ENCODE data around the gene CLMN.
A peak's percentile ranks its signal among the peaks of the same experiment; 100 is the strongest.

CLMN gene

DNA sequence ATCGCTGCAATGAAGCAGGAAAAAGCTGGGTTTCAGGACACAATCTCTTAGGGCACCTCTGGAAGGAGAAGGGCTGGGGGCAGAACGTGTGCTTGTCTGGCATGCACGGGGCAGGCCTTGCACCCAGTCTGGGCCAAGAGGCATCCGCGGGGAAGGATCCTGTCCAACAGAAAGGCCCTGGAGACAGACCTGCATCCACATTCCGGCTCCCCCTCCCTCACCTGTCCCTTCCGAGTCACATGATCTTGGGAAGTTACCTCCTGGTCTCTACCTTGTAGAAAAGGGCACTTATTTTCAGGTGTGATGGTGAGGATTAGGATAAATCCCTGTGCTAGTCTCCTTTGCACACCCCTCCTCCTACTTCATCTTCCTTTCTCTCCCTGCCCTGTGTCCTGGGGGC is 25.4 kb downstream of the CLMN start:
- Histone ChIP-seq H4K20me1 (peaks cover 0 to 9% (median 0%) of the 10 kb centered on the region in 11 experiments; a peak in 3 of 22 replicates), H3K36me3 (no peaks in the 10 kb centered on the region), H3K27ac (peak overlapping the region in 2 of 11 experiments; percentile 18 to 32; a peak in 4 of 22 replicates), H3K4me3 (no peak overlapping the region), H3K27me3 (no peaks in the 10 kb centered on the region), H3K9me3 (replicated peaks in 1 of 11) (peaks cover 0 to 19% (median 7%) of the 10 kb centered on the region in 11 experiments; a peak in 6 of 22 replicates), H3K9ac (no peak overlapping the region; a peak in 2 of 22 replicates), H3K4me1 (peaks cover 44 to 93% (median 87%) of the 10 kb centered on the region in 10 experiments), H3K4me2 (peak overlapping the region in 9 of 11 experiments; percentile 0 to 92 (median 87); a peak in 16 of 22 replicates)
- TF ChIP-seq Cebpa-rat (IDR thresholded peaks at IDR 0.05): no peak

DNA sequence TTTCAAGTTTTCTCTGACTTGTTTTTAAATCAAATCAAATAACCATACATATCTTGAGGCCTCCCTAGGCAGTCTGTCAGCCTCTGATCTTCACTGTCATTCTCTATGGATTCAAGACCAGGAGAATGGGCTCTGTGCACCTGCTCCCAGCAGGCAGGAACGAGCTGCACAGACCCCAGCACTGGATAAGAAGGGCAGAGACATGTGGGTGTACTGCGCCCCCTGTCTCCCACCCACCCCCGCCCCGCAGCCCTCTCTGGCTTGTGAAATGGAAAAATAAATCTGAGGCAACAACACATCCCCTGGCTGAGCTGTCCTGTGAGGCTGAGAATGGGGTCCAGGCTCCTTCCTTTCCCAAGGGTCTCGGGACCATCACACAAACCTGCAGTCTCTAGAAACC is 26.3 kb downstream of the CLMN start:
- H4K20me1 ChIP-seq: peaks cover 0 to 8% (median 0%) of the 10 kb centered on the region in 11 experiments; a peak in 2 of 22 replicates
- H3K4me3 ChIP-seq: no peak overlapping the region
- peaks cover 42 to 84% (median 78%) of the 10 kb centered on the region in 10 experiments for H3K4me1 ChIP-seq
- H3K9me3 ChIP-seq (replicated peaks in 1 of 11): peaks cover 0 to 25% (median 7%) of the 10 kb centered on the region in 11 experiments; a peak in 8 of 22 replicates
- H3K9ac ChIP-seq: no peak overlapping the region
- 0 out of 22 replicates have a peak overlapping the region, but pooled peaks of 1 of the 11 experiments have one; percentile 2 for H3K27ac ChIP-seq
- peaks cover 0 to 6% (median 0%) of the 10 kb centered on the region in 11 experiments; a peak in 2 of 22 replicates for H3K36me3 ChIP-seq
- no peak for TF ChIP-seq Cebpa-rat (IDR thresholded peaks at IDR 0.05)
- peak overlapping the region in 5 of 11 experiments; percentile 5 to 89 (median 87); a peak in 8 of 22 replicates for H3K4me2 ChIP-seq
- no peaks in the 10 kb centered on the region for H3K27me3 ChIP-seq

DNA sequence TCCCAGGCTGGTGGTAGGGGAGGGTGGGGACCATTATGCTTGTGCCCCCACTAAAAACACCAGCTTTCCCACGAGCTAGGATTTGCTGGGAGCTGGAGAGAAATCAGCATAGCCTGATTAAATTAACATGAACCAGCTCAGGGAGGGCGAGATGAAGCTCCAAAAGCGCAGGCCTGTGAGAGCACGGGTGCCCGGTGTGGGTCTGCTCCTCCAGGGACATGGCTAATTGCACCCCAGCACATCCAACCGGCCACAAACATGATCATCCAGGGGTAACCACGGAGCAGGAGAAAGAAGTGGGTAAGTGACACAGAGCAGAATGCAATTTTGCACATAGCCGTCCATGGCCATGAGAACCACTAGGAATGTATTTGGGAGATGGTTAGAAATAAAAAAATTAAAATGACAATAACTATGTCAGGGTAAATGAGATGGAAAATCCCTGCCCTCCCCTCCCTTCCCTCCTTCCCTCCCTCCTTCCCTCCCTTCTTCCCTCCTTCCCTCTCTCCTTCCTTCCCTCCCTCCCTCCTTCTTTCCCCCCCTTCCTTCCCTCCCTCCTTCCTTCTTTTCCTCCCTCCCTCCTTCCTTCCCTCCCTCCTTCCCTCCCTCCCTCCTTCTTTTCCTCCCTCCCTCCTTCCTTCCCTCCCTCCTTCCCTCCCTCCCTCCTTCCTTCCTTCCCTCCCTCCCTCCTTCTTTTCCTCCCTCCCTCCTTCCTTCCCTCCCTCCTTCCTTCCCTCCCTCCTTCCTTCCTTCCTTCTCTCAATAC is 26.9 kb downstream of the CLMN start:
- Histone ChIP-seq H3K36me3 (peaks cover 0 to 6% (median 0%) of the 10 kb centered on the region in 11 experiments; a peak in 2 of 22 replicates), H3K9me3 (replicated peaks in 1 of 11) (peaks cover 0 to 25% (median 7%) of the 10 kb centered on the region in 11 experiments; a peak in 8 of 22 replicates), H3K4me1 (peaks cover 37 to 78% (median 72%) of the 10 kb centered on the region in 10 experiments), H3K27me3 (no peaks in the 10 kb centered on the region), H4K20me1 (peaks cover 0 to 8% (median 0%) of the 10 kb centered on the region in 11 experiments; a peak in 2 of 22 replicates), H3K27ac (peak overlapping the region in 3 of 11 experiments; percentile 30 to 43 (median 41); a peak in 4 of 22 replicates), H3K4me2 (peak overlapping the region in 7 of 11 experiments; percentile 26 to 78 (median 64); a peak in 11 of 22 replicates), H3K9ac (peak overlapping the region in 3 of 11 experiments; percentile 29 to 50 (median 47); a peak in 4 of 22 replicates), H3K4me3 (no peak overlapping the region)
- no peak for TF ChIP-seq Cebpa-rat (IDR thresholded peaks at IDR 0.05)

DNA sequence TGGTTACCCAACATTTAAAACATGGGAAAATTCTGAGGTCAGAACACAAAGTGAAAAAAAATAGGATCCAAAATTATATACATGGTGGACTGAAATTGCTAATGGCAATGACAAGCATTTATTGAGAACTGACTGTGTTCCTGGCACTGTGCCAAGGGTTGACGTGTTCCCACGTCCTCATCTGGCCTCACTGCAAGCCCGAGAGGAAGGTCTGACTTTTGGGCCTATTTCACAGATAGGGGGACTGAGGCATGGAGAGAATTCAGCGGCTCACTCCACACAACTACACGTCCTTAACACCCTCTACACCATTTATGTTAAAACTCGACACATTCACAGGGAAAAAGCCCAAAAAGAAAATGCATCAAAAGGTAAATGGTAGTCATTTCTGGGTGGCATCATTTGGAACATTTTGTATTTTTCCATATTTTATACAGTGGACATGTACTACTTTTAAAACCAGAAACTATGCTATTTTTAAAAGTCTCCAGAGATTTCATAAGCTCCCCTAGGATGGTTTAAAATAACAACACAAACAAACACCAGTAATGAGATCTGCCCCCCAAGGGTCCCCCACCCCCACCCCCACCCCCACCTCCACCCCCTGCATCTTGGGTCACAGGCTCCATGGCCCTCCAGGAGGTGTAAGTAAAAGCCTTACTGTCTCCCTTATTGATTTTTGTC is 27.7 kb downstream of the CLMN start:
- TF ChIP-seq Cebpa-rat (IDR thresholded peaks at IDR 0.05): no peak
- peaks cover 29 to 70% (median 63%) of the 10 kb centered on the region in 10 experiments for H3K4me1 ChIP-seq
- no peak overlapping the region for H3K4me3 ChIP-seq
- no peaks in the 10 kb centered on the region for H3K27me3 ChIP-seq
- peaks cover 0 to 8% (median 0%) of the 10 kb centered on the region in 11 experiments; a peak in 2 of 22 replicates for H4K20me1 ChIP-seq
- peak overlapping the region in 3 of 11 experiments; percentile 29 to 47 (median 43); a peak in 1 of 22 replicates for H3K9ac ChIP-seq
- H3K4me2 ChIP-seq: peak overlapping the region; percentile 44 to 87 (median 78)
- peaks cover 0 to 6% (median 0%) of the 10 kb centered on the region in 11 experiments; a peak in 2 of 22 replicates for H3K36me3 ChIP-seq
- H3K27ac ChIP-seq: peak overlapping the region in 2 of 11 experiments; percentile 30 to 67; a peak in 2 of 22 replicates
- H3K9me3 ChIP-seq (replicated peaks in 1 of 11): peaks cover 0 to 25% (median 7%) of the 10 kb centered on the region in 11 experiments; a peak in 8 of 22 replicates

DNA sequence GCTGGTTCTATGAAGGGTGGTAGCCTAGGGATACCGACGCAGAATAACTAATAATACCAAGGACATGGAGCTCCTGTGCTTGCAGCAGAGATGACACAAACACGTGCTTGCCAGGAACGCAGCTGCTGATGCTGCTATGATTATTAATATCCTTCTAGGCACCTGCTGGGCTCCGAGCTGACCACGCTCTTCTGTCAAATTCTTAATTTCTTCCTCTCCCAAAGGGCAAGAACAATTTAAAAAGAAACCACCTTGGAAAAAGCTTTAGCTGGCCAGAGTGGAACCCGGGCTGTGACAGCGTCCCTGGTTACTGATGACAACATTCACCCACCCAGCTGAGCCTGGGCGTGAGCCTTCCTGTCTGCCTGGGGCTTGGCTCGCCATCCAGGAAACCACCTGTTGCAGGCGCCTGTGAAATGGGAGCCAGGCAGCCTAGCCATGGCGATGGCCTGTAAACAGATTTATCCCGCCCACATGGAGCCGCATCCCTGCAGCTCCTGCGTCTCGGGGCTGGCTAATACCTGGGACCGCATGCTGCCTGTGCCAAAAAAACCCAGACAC is 28.8 kb downstream of the CLMN start:
- H4K20me1 ChIP-seq: peaks cover 0 to 8% (median 0%) of the 10 kb centered on the region in 11 experiments; a peak in 2 of 22 replicates
- peaks cover 19 to 64% (median 53%) of the 10 kb centered on the region in 10 experiments for H3K4me1 ChIP-seq
- H3K27ac ChIP-seq: peak overlapping the region in 2 of 11 experiments; percentile 12 to 67; a peak in 1 of 22 replicates
- no peak for TF ChIP-seq Cebpa-rat (IDR thresholded peaks at IDR 0.05)
- 0 out of 20 replicates have a peak overlapping the region, but pooled peaks of 1 of the 10 experiments have one; percentile 12 for H3K4me3 ChIP-seq
- H3K4me2 ChIP-seq: peak overlapping the region; percentile 44 to 87 (median 78)
- H3K36me3 ChIP-seq: peaks cover 0 to 6% (median 0%) of the 10 kb centered on the region in 11 experiments; a peak in 3 of 22 replicates
- H3K9me3 ChIP-seq (replicated peaks in 1 of 11): peaks cover 4 to 25% (median 9%) of the 10 kb centered on the region in 11 experiments; a peak in 18 of 22 replicates
- H3K27me3 ChIP-seq: no peaks in the 10 kb centered on the region
- peak overlapping the region in 2 of 11 experiments; percentile 43; a peak in 4 of 22 replicates for H3K9ac ChIP-seq

DNA sequence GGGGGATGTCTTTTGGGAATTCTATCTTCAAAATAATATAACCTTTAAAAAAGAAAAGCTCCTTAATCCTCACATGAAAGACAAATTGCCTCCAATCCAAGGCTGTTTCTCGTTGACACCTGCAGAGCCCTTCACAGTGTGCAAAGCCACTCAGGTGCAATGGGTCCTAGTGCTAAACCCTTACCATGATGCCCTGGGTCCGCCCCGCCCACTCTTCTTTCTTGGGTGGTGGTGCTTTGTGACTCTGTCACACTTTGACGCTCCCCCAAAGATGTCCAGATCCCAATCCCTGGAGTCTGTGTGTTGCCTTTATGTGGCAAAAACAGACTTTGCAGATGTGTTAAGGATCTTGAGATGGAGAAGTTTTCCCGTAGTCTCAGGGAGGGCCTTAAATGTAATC is 29.7 kb downstream of the CLMN start:
- Histone ChIP-seq H3K9me3 (replicated peaks in 1 of 11) (peaks cover 10 to 25% (median 16%) of the 10 kb centered on the region in 11 experiments; a peak in 21 of 22 replicates), H3K9ac (no peak overlapping the region), H3K4me2 (peak overlapping the region in 9 of 11 experiments; percentile 66 to 87 (median 81); a peak in 16 of 22 replicates), H3K36me3 (peaks cover 0 to 9% (median 5%) of the 10 kb centered on the region in 11 experiments; a peak in 5 of 22 replicates), H3K27me3 (no peaks in the 10 kb centered on the region), H4K20me1 (peaks cover 0 to 8% (median 0%) of the 10 kb centered on the region in 11 experiments; a peak in 2 of 22 replicates), H3K27ac (peak overlapping the region in 1 of 11 experiments; percentile 67; a peak in 1 of 22 replicates), H3K4me3 (no peak overlapping the region), H3K4me1 (peaks cover 19 to 55% (median 44%) of the 10 kb centered on the region in 10 experiments)
- TF ChIP-seq Cebpa-rat (IDR thresholded peaks at IDR 0.05): no peak

DNA sequence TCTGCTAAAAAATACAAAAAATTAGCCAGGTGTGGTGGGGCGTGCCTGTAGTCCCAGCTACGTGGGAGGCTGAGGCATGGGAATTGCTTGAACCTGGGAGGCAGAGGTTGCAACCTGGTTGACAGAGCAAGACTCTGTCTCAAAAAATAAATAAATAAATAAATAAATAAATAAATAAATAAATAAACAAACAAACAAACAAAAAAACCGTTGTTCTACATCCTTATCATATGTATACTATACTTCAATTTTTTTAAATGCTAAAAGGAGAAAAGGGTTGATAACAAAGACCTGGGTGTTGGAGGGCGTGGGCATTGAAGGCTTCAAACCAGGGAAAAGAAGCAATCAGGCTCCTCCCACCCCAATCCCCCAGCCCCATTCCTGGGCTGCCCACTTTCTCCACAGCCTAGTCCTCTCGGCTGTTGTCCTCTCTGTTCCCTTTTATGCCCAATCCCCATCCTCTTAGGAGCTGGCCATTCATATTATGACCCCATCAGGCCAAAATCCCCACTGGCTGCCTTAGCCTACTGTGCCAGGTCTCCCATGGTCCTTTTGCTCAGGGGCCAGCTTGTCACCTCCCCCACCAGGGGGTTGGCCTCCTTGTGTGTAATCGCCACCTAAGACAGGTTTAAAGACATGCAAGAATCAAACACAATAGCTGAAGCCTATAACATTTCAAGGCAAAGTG is 30.2 kb downstream of the CLMN start:
- Histone ChIP-seq H3K9ac (no peak overlapping the region), H3K4me3 (no peak overlapping the region), H3K9me3 (replicated peaks in 1 of 11) (peaks cover 12 to 26% (median 19%) of the 10 kb centered on the region in 11 experiments; a peak in 21 of 22 replicates), H3K27me3 (no peaks in the 10 kb centered on the region), H3K36me3 (peaks cover 0 to 12% (median 5%) of the 10 kb centered on the region in 11 experiments; a peak in 5 of 22 replicates), H3K4me1 (peaks cover 19 to 49% (median 38%) of the 10 kb centered on the region in 10 experiments), H4K20me1 (peaks cover 0 to 8% (median 0%) of the 10 kb centered on the region in 11 experiments; a peak in 2 of 22 replicates), H3K27ac (no peak overlapping the region; a peak in 1 of 22 replicates), H3K4me2 (peak overlapping the region in 4 of 11 experiments; percentile 78 to 87 (median 84); a peak in 7 of 22 replicates)
- no peak for TF ChIP-seq Cebpa-rat (IDR thresholded peaks at IDR 0.05)
